GM10266 (cell line): ENCODE measurements around the gene PDGFB.

Experiments
- DNase-seq: peaks from one replicate; pipeline ENCODE4 v3.0.0; 2012; ENCODE audit errors: extremely low spot score
- TF ChIP-seq, protein P1 (sequence below): IDR thresholded peaks from 2 replicates; pipeline ENCODE4 v1.5.1; 2012; ENCODE audit warnings: mild to moderate bottlenecking, low read depth; ENCODE audit not compliant: control insufficient read depth, insufficient read depth; ENCODE audit errors: missing control alignments

The PDGFB gene

DNA sequence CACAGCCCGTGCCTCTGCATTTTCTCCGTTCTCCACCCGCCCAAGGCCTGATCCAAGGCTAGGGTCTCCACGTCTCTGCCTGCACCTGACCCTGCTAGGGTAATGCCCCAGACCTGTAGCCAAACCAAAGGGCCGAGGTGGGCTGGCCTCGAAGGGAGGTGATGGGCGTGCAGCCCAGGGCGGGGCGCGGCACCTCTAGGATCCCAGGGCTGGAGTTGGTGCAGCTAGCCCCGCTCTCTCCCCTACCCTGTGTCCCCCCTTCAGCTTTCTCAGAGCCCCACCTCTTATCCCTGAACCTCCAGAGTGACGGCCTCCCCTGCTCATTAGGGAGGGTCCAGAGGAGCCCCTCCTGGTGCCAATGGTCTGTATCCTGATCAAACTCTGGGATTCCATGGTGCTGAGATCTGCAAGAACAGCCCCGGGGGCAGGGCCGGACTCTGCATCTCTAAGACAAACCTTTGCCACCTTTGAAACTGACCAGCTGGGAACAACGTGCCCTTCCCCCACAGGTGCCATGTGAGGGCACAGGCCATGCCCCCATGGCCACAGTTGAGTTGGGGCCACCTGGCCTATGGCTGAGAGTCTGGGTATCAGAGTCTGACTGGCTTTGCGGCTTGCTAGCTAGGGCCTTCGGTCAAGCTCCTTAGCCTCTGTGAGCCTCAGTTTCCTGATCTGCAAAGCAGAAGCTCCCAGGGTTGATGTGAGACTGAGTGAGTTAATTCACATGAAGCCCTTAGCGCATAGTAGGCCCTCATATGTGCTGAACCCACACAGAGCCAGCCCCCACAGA is 69.2 kb downstream of the PDGFB start:
- TF ChIP-seq, protein P1, sequence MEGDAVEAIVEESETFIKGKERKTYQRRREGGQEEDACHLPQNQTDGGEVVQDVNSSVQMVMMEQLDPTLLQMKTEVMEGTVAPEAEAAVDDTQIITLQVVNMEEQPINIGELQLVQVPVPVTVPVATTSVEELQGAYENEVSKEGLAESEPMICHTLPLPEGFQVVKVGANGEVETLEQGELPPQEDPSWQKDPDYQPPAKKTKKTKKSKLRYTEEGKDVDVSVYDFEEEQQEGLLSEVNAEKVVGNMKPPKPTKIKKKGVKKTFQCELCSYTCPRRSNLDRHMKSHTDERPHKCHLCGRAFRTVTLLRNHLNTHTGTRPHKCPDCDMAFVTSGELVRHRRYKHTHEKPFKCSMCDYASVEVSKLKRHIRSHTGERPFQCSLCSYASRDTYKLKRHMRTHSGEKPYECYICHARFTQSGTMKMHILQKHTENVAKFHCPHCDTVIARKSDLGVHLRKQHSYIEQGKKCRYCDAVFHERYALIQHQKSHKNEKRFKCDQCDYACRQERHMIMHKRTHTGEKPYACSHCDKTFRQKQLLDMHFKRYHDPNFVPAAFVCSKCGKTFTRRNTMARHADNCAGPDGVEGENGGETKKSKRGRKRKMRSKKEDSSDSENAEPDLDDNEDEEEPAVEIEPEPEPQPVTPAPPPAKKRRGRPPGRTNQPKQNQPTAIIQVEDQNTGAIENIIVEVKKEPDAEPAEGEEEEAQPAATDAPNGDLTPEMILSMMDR, result no peak
- no peak for DNase-seq

DNA sequence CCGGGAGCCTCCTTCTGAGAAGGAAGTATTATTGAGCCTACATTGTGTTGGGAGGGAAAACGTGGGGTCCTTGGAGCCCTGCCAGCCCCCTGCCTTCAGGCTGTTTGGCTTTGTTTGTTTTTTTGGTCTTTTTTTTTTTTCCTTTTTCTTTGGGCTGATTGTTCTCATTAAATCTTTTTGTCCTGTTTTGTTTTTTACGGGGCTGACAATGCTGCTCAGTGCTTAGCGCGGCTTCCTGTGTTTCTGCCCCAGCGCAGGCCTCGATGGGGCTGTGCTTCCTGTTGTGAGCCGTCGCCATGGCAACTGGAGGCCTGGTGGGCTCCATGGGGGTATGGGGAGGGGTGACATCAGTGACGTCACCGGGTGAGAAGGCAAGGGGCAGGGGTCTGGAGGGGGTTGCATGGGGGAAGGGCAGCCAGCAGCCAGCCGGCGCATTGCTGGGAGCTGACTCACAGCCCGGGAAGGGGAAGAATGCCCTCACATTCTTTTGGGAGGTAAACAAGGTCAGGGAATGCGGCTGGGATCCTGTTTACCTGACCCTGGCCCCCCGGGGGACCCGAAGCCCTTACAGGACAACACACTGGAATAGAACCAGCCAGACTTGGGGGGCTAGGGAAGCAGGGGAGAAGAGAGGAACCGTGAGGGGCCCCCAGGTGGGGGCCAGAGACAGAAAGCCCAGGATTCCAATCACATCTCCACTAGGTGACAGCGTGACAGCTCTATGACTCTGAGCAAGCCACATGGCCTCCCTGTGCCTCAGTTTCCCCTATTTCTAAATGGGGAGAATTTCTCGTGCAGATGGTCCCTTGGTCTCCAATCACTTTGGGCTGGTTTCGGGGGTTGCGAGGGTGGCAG is 70.1 kb downstream of the PDGFB start:
- DNase-seq, result no peak
- TF ChIP-seq, protein P1, result no peak

DNA sequence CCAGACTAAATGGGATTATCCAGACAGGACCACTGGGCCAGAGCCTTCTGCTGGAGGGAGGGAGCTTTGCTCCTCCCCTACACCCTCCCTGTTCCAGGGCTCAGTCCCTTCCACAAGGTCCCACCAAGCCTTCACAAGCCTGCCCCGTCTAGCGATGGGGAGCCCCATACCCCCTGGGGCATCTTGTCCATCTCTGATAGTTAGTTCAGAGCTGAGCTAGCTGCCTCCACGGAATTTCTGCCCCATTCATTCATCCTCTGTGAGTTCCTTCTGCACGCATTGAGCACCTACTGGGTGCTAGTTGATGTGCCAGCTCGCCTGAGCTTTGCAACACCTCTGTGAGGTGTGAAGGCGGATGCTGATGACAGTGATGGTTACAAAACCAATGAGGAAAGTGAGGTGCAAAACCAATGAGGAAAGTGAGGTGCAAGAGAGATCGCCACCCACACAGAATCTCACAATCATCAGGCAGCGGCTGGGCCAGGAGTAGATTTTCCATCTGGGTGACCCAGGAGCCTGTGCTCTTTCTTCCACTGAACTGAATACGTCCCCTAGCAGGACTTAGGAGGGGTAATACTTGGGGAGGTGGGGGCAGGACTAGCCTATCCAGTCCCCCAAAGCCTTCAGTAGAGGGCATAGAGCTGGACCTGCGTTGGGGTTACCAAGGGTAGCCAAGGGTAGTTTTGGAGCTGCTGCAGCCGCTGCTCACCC is 70.8 kb downstream of the PDGFB start:
- no peak for DNase-seq
- TF ChIP-seq, protein P1, result no peak
